Activated T-helper 17 cell treated with anti-CD3 and anti-CD28 coated beads, Interleukin-2, amount 50 U/mL, for 72 hours (primary cell): Measurements from ENCODE around the gene IRF4. TPM values are rescaled to one million over a fixed set of nuclear protein-coding genes. Genes with fewer than 3 reads are reported as not detected.
A peak's percentile ranks its signal among the peaks of the same experiment; 100 is the strongest.

ENCODE experiments used
- ATAC-seq: fragments of 150-1000 bp; cut with Tn5 transposase; replicated peaks from 2 replicates; pipeline ENCODE4 v1.10.0; 2021; ENCODE audit warnings: mild to moderate bottlenecking, moderate library complexity
- H3K27ac Mint-ChIP-seq: one replicate; pipeline ENCODE4 v1.8.0; 2022; ENCODE audit warnings: mixed read lengths
- H3K27me3 Mint-ChIP-seq: one replicate; pipeline ENCODE4 v1.8.0; 2022; ENCODE audit warnings: mixed read lengths
- H3K36me3 Mint-ChIP-seq: one replicate; pipeline ENCODE4 v1.8.0; 2022; ENCODE audit warnings: low read depth, mild to moderate bottlenecking, mixed read lengths
- H3K4me1 Mint-ChIP-seq: one replicate; pipeline ENCODE4 v1.8.0; 2022; ENCODE audit warnings: mixed read lengths
- H3K4me3 Mint-ChIP-seq: one replicate; pipeline ENCODE4 v1.8.0; 2022; ENCODE audit warnings: mild to moderate bottlenecking, mixed read lengths
- H3K9me3 Mint-ChIP-seq: one replicate; pipeline ENCODE4 v1.8.0; 2022; ENCODE audit warnings: mixed read lengths
- total RNA-seq, 2 donors: library from RNA; stranded (reverse); gene quantifications; one replicate each; pipeline ENCODE4 v1.2.3, GENCODE V29; 2022

IRF4 gene
- total RNA-seq, 2 donors from 2014 or later, result 477 to 704 TPM

DNA sequence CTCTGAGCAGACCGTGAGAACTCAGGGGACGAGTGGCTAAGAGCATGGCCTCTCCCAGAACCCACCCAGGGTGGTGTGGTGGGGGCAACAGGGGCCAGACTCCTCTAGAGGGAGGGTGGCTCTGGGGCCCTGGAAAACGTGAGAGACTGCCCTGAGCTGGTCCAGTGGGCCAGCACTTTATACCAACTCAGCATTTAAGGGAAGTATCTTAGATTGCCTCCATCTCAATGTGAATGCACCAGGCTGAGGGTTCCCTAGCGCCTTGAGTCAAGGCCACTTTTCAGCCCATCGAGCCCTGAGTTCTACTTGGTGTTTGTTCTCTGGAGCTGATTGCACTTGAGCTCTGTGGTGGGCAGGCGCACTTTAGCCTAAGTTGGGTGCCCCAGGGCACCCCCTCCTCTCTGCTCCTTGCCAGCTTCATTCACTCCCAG, 42.0 kb upstream of the IRF4 start:
- Mint-ChIP-seq H3K9me3 (no peaks in the 10 kb centered on the region), H3K27ac (no peak overlapping the region), H3K27me3 (no peaks in the 10 kb centered on the region), H3K36me3 (peaks cover 65% of the 10 kb centered on the region), H3K4me1 (no peaks in the 10 kb centered on the region), H3K4me3 (no peak overlapping the region)
- ATAC-seq, result no peak

- no peak overlapping the region for H3K4me3 Mint-ChIP-seq
- H3K4me1 Mint-ChIP-seq, result no peaks in the 10 kb centered on the region
- no peaks in the 10 kb centered on the region for H3K27me3 Mint-ChIP-seq
- no peaks in the 10 kb centered on the region for H3K9me3 Mint-ChIP-seq
- no peak for ATAC-seq
- no peak overlapping the region for H3K27ac Mint-ChIP-seq
- peaks cover 61% of the 10 kb centered on the region for H3K36me3 Mint-ChIP-seq
These were observed 41.2 kb upstream of the IRF4 start for GRCh38 chr6:350371-350770.

DNA sequence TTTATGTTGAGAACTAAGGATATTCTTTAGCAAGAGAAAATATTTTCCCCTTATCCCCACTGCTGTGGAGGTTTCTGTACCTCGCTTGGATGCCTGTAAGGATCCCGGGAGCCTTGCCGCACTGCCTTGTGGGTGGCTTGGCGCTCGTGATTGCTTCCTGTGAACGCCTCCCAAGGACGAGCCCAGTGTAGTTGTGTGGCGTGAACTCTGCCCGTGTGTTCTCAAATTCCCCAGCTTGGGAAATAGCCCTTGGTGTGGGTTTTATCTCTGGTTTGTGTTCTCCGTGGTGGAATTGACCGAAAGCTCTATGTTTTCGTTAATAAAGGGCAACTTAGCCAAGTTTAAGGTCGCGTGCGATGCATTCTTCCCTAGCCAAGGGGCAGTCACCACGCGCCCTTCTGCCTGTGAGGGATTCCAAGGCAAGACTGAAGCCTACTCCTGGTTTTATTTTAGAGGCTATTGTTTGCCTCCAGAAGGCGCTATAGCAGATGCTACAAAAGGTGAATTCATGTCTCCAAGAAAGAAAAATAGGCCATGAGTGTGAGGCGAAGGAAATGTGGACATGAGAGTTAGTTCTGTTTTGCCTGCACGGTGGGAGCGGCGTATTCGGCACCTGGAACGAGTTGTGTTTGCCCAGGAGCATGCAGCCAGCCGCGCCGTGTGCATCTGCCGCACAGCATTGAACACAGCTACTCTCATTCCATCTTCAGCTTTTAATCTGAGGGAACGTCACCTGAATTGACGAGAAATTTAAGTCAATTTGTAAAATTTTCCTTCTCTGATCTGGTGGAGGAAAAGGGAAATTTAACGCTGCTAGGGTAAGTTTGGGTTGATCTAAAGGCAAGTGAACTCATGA, 40.3 kb upstream of the IRF4 start:
- Mint-ChIP-seq H3K4me1 (no peaks in the 10 kb centered on the region), H3K36me3 (peaks cover 53% of the 10 kb centered on the region), H3K9me3 (no peaks in the 10 kb centered on the region), H3K27ac (no peak overlapping the region), H3K27me3 (no peaks in the 10 kb centered on the region), H3K4me3 (no peak overlapping the region)
- ATAC-seq, result no peak

DNA sequence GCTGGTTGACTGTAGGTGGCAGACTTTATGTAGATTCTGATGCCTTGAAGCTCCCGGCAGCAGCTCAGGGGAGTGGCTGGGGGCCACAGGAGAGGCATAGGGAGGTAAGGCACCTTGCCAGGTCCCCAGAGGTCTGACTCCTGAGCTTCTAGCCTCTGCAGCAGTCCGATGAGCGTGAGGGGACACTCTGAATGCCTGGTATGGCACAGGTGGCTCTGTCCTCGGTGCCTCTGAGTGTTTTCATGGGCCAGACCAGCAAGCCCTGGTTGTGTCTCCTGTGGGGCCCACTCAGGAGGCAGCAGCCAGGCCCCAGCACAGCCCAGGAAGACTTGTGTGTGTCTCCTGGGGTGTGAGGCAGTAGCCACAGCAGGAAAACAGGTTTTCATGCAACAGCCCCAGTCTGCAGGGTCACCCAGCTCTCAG, 39.7 kb upstream of the IRF4 start:
- Mint-ChIP-seq H3K27me3 (no peaks in the 10 kb centered on the region), H3K36me3 (peaks cover 46% of the 10 kb centered on the region), H3K9me3 (no peaks in the 10 kb centered on the region), H3K27ac (no peak overlapping the region), H3K4me3 (no peak overlapping the region), H3K4me1 (no peaks in the 10 kb centered on the region)
- no peak for ATAC-seq

GRCh38 chr6:352474-352873, 39.1 kb upstream of the IRF4 start:
- Mint-ChIP-seq H3K27me3 (no peaks in the 10 kb centered on the region), H3K27ac (no peak overlapping the region), H3K9me3 (no peaks in the 10 kb centered on the region), H3K4me3 (no peak overlapping the region), H3K4me1 (no peaks in the 10 kb centered on the region), H3K36me3 (peaks cover 40% of the 10 kb centered on the region)
- ATAC-seq, result no peak

GRCh38 chr6:352896-353470, 38.6 kb upstream of the IRF4 start:
- ATAC-seq, result no peak
- Mint-ChIP-seq H3K27ac (no peak overlapping the region), H3K4me3 (no peak overlapping the region), H3K36me3 (peaks cover 37% of the 10 kb centered on the region), H3K4me1 (no peaks in the 10 kb centered on the region), H3K27me3 (no peaks in the 10 kb centered on the region), H3K9me3 (no peaks in the 10 kb centered on the region)

GRCh38 chr6:353642-354614, 37.6 kb upstream of the IRF4 start:
- Mint-ChIP-seq H3K4me3 (no peak overlapping the region), H3K9me3 (no peaks in the 10 kb centered on the region), H3K4me1 (peaks cover 3% of the 10 kb centered on the region), H3K36me3 (peaks cover 28% of the 10 kb centered on the region), H3K27ac (no peak overlapping the region), H3K27me3 (no peaks in the 10 kb centered on the region)
- no peak for ATAC-seq

DNA sequence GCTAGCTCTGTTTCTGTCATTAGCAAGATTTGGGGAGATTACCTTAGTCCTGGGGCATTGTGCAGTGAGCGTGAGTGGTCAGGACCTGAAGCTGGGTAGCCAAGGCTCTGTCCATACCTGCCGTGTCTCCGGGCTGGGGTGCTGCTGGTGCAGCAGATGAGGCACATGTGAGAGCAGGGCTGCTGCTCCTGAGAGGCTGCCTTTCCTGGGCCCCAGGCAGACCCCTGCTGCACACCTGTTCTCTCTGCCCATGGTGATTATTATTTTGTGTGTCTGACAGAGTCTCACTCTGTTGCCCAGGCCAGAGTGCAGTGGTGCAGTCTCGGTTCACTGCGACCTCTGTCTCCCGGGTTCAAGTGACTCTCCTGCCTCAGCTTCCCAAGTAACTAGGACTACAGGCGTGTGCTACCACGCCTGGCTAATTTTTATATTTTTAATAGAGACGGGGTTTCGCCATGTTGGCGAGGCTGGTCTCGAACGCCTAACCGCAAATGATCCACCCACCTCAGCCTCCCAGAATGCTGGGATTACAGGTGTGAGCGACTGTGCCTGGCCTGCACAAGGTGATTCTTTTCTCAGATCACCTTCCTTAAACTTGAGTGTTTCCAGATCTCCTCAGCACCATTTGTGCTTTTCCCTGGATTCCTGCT, 36.8 kb upstream of the IRF4 start:
- Mint-ChIP-seq H3K27ac (no peak overlapping the region), H3K9me3 (no peaks in the 10 kb centered on the region), H3K4me1 (peaks cover 4% of the 10 kb centered on the region), H3K4me3 (no peak overlapping the region), H3K27me3 (no peaks in the 10 kb centered on the region), H3K36me3 (peaks cover 20% of the 10 kb centered on the region)
- no peak for ATAC-seq

GRCh38 chr6:355373-356208, 36.0 kb upstream of the IRF4 start:
- Mint-ChIP-seq H3K4me1 (peaks cover 4% of the 10 kb centered on the region), H3K36me3 (peaks cover 11% of the 10 kb centered on the region), H3K9me3 (no peaks in the 10 kb centered on the region), H3K27me3 (no peaks in the 10 kb centered on the region), H3K27ac (no peak overlapping the region), H3K4me3 (no peak overlapping the region)
- ATAC-seq, result no peak

GRCh38 chr6:356828-357251, 34.7 kb upstream of the IRF4 start:
- H3K4me3 Mint-ChIP-seq, result no peak overlapping the region
- H3K36me3 Mint-ChIP-seq, result peaks cover under 1% of the 10 kb centered on the region

DNA sequence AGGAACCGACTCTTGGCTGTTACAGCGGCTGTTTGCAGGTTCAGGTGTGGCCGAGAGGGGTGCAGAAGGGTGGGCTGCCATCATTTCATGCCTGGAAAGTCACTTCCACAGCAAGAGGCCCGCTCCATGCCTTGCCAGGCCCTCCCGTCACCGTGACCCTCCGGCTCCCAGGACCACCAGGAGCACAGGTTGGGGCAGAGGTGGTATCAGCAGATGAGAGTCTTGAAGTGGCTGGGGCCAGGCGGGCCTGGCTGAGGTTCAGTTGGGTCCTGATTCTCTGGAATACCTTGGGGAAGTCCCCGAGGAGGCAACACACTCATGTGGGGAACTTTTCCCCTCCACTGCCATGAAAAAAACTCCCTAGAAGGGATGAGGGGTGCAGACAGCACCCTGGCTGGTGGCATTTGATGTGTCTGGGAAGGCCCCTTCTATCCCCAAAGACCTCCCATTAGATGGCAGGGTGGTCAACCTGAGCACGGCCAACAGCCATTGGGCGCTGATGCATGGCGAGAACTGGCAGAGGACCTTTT, 34.2 kb upstream of the IRF4 start:
- Mint-ChIP-seq H3K27me3 (no peaks in the 10 kb centered on the region), H3K4me3 (no peak overlapping the region), H3K4me1 (peaks cover 4% of the 10 kb centered on the region), H3K36me3 (no peaks in the 10 kb centered on the region), H3K27ac (no peak overlapping the region), H3K9me3 (no peaks in the 10 kb centered on the region)
- no peak for ATAC-seq

More at GRCh38 chr6:356828-357251, 34.7 kb upstream of the IRF4 start:
- H3K27ac Mint-ChIP-seq, result no peak overlapping the region
- H3K27me3 Mint-ChIP-seq, result no peaks in the 10 kb centered on the region
- peaks cover 4% of the 10 kb centered on the region for H3K4me1 Mint-ChIP-seq
- ATAC-seq, result peak; percentile 24
- no peaks in the 10 kb centered on the region for H3K9me3 Mint-ChIP-seq

GRCh38 chr6:357791-358341, 33.7 kb upstream of the IRF4 start:
- no peak overlapping the region for H3K4me3 Mint-ChIP-seq
- ATAC-seq, result no peak
- H3K4me1 Mint-ChIP-seq, result peaks cover 4% of the 10 kb centered on the region
- H3K27ac Mint-ChIP-seq, result no peak overlapping the region
- no peaks in the 10 kb centered on the region for H3K36me3 Mint-ChIP-seq
- H3K27me3 Mint-ChIP-seq, result no peaks in the 10 kb centered on the region
- peaks cover 4% of the 10 kb centered on the region for H3K9me3 Mint-ChIP-seq

- Mint-ChIP-seq H3K9me3 (peaks cover 4% of the 10 kb centered on the region), H3K36me3 (no peaks in the 10 kb centered on the region), H3K4me3 (no peak overlapping the region), H3K4me1 (peaks cover 4% of the 10 kb centered on the region), H3K27me3 (no peaks in the 10 kb centered on the region), H3K27ac (no peak overlapping the region)
- no peak for ATAC-seq
These were observed 33.1 kb upstream of the IRF4 start for GRCh38 chr6:358432-358831.
